ENCODE results near the gene PAPSS1.
"Not testable (repeated sequence)": the region's sequence is repeated elsewhere in the genome, so short reads cannot be mapped to it uniquely, and the experiment has no call there.

The PAPSS1 gene

DNA sequence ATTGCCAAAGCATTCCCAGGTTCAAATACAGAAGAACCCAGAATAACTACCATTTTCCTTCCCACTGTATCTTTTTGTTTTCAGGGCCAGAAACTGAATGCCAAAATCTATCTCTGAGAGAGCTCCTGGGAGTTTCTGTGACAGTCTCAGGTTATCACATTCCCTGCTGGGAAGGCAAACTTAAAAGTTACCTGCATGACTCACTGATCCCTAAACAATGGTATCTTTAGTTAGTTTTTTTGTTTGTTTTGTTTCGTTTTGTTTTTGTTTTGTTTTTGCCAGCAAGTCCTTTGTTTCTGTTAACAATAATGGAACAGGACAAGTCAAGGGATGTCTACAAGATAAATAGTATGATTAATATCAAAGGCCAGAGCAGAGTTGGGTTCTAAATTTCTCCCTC, 34.3 kb downstream of the PAPSS1 start:
- DNase-seq, result no peak

DNA sequence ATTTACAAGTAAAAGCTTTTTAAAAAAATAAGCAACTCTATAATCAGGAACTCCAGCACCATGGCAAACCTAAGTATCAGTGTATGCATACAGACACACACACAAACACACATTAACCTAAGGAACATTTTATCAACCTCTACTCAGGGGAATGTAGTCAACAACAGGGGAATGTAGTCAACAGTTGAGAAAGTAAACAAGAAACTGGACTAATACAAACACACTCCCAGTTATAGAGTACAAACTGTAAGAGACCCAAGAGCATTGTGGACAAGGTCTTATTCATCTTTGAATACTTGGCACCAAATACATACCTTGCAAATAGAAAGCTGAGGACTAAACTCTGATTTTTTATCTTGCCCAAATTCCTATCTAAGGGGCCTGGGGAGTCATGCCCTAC, 36.2 kb downstream of the PAPSS1 start:
- no peak for DNase-seq

DNA sequence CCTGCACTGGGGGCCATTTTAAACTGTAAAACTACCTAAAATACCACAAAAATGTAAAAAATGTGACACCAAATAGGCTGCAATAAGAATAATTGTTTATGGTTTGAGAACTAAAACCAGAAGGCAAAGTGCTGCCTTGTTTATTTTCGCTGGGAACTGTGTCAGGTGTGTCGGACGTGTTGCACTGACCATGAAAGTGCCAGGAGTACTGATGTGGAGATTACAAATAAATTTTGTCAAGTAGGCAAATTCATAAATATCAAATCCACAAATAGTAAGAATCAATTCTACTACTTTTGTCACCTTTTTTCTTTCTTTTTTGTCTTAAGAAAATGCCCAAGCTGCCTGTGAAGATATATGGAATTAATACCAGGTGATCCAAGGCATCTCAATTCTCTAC, 37.7 kb downstream of the PAPSS1 start:
- DNase-seq, result no peak

DNA sequence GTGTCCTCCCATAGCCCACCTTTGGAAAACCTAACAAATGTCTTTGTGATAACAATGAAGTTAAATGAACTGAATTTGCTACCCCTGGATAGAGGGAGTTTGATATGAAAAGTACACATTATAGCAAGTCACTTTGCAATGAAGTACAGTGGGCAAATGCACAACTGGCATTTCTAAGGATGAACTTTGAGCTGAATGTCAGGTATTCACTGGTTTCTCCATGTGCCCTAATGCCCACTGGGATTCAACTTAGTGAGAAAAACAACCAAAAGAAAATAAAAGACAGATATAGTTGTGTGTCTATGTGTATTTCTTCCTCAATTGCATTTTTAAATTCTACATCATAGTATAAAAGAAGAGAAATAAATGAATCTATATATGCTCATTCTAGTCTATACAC, 51.0 kb downstream of the PAPSS1 start:
- DNase-seq, result no peak

DNA sequence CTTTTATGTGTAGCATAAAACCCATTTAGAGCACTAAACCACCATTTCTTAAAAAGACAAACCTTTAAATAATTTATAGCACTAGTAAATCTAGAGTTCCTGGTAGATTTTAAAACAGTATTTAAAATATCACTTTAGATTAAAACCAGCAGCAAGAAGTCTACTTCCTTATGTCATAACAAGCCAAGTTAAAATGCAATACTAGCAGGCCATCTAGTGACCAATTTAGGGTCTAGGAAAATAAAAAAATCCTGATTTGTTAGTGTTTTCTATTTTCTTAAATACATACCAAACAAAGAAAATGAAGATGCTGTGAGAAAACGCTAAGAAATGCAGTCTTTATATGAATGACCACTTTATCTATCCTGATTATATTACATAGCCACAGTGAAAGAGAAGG, 53.9 kb downstream of the PAPSS1 start:
- DNase-seq, result no peak

DNA sequence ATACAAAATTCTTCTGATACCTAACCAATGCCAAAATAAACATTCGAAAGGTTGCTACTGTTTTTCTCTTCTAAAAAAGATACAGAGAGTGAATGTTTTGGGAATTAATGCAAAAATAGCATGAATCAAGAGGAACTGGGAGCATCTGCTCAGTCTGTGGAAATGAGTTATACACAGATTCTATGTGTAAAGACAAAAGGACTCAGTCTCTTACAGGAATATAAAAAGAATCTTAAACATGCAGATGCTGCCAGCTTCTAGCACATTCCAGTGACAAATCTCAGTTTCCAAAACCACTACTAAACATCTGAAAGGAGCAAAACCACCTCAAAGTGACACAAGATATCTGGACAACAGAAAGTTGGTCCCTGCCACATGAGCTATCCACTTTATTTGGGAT, 55.0 kb downstream of the PAPSS1 start:
- no peak for DNase-seq

DNA sequence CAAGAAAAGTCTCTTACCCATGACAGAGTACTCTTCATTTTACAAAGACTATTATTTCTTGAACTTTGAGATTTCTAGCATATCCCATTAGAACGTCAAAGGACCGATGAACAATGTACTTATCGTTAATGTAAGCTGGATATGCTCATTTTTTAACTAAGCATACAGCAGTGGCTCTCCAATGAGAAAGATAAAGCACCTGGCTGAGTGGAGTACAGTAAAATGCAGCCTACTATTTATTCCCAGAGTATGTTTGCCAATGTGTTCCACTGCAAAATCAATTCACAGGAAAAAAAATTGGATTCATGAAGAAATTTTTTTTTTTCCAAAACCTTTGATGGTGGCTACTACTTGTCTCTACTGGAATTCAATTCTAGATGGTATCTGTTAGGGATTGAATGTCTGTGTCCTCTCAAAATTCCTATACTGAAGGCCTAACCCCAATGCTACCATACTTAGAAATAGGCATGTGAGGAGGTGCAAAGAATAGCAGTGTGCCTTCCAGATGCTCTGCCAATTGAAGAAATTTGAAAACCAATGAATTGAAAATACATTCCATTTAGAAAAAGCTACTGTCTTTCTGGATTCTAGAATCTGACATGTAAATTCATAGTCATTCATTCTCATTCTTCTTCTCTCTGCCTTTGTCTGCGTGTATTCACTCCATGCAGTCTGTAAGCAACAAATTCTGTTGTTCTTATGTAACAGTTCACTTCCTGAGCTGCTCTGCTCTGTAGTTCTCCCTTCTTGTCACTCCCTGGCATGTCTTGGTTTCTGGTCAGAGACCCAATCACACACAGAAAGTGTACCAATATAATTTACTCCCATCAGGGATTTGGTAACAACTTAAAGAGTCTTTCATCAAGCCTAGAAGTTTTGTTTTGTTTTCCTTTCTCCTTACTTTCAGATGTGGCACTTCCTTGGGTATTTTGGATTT, 61.4 kb downstream of the PAPSS1 start:
- no peak for DNase-seq

DNA sequence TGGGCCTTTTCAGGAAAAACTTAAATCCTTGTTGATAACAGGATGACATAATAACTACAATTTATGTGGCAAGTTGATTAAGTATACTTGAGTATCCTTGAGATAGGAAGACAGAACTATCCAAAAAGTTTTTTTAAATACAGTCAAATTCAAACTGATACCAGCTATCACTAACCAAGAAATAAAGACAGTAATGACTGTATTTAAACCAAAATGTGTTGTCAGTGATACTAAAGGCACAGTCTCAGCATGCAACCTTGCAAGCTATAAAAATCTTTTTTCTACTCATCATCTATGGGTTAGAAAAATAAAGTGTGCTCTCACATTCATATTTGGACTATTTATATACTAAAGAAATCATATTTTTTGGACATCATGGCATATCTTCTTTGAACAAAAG, 64.7 kb downstream of the PAPSS1 start:
- no peak for DNase-seq

DNA sequence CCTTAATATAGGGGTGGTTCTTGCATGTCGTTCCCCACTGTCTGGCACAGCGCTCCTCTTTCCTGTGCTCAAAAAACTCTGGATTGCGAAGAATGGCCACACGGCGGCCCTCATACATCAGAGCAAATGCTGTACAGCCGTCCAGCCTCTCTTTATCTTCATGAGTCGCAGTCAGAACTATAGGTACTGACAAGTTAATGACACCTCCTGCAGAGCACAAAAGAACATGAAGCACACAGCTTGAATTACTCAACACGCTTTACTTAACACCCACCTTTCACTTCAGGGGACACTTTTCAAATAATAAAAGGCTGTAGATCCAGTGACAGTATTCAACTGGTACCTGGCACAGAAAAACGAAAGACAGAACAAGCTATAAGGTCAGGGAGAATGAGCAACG, 65.3 kb downstream of the PAPSS1 start:
- DNase-seq, result no peak

DNA sequence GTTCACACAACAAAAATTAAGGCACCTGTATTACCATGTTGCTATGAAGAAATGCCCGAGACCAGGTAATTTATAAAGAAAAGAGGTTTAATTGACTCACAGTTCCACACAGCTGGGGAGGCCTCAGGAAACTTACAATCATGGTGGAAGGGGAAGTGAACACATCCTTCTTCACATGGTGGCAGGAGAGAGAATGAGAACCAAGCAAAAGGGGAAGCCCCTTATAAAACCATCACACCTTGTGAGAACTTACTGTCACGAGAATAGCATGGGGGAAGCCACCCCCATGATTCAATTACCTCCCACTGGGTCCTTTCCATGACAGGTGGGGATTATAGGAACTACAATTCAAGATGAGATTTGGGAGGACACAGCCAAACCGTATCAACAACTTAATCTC, 68.6 kb downstream of the PAPSS1 start:
- not testable (repeated sequence) for DNase-seq

DNA sequence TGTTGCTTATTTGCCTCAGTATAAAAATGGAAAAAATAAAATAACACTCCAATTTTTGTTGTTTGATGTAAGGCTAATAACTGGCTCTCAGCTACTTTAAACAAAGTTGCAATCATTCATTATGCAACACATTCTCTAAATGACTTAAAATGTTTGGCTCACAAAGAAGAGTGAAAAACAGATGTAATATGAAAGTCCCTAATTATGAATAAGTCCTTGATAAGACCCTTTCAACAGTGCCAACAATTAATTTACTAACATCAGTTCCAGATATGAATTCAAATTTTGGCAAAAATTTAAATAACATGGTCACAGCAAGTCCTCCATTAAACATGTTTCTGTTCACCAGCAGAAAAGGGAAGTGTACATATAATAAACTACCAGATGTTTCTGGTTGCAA, 69.8 kb downstream of the PAPSS1 start:
- no peak for DNase-seq

DNA sequence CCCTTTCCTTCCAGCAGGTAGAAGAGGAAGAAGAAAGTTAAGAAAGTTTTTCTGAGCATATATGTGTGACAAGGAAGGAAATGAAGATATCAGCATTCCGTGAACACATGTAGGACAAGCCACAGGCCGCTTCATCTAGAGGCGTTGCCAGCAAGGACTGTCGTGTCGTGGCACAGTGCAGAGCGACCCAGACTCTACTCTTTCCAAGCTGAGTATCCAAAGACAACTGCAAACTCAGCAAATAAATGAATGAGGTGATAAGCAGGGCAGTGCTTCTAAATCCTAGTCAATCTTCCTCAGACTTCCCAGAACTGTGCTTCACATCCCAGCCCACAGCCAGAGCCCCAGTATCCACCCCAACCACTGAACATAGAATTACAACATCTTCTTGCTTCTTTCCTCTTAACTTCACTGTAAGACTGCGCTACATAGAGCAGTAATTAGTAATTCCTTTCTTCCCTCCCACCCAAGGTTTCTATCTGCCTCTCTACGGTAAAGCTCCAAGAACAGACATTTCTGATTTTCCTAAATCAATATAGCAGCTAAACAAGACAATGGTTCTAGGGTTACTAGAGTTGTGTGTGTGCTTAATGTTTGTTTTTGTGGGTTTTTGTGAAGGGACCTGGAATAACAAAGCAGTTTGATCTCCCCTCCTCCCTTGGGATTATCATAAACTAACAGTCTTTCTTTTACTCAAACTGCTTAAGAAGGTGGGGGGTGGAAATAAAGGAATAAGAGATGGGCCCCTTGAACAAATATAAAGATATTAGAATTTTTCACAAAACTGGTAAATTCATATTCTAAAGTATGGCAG, 71.6 kb downstream of the PAPSS1 start:
- no peak for DNase-seq

DNA sequence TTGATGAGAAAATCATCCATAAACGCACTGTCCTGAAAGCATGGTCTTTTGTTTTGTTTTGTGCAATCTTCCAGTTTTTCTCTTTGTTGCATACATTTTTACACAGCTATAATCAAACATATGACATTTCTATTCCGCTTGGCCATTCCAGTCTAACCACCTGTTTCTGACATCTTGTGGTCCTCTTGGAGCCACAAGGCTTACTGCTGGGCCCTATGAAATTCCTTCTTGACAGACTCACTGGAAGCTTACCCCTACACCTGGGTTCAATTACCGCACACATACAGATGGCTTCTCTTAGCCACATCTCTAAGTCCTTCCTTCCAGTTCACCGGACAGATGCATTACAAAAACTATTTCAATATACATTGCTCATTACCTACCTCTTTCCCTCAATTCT, 72.4 kb downstream of the PAPSS1 start:
- no peak for DNase-seq

DNA sequence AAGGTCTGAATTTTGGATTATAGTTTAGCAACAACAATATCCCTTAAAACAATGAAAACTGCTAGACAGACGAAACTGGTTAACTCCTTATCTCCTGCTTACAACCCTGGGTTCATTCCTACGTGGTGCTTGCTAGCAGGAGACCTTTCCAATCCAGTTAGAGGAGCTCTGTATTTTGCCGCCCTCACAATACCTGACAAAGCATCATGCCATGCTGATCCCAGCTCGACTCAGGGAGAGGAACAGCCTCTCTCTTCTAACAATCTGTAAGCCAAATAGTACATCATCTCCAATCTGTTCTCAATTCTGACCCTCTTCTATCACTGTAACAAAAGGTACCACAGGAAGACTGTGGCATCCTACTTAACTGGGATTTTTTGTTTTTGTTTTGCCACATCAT, 74.4 kb downstream of the PAPSS1 start:
- no peak for DNase-seq

DNA sequence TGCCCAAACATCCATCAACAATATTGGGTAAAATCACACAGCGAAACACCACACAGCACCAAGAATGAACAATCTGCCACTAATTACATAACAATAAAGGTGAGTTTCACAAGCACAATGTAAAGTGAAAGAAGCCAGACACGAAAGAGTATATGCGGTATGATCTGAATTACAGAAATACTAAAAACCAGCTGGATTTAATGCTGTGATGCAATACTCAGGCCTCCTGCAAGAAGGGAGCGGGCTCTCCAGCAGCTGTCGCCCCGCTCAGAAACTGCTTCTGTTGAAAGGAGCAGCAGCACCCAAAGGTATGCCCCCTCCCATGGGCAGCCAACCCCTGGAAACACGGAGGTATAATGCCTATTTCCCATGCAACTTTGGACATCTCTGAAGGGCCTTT, 77.0 kb downstream of the PAPSS1 start:
- DNase-seq, result no peak

DNA sequence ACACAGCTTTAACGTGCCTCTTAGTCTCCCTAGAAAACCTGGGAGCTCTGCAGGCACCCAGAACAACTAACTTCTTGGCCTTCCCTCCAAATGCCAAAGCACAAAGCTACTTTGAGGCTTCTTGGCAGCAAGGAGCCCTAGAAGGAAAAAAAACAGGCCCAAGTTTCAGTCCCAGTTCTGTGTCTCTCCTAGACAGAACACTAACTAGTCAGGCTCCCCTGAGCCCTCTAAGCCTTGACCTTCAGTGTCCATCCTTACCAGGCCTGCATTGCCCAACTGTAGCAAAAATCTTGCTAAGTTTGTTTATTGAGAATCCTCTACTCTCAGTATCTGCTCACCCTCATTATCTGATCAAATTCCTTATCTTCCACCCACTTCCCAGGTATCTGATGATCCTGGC, 79.2 kb downstream of the PAPSS1 start:
- no peak for DNase-seq

DNA sequence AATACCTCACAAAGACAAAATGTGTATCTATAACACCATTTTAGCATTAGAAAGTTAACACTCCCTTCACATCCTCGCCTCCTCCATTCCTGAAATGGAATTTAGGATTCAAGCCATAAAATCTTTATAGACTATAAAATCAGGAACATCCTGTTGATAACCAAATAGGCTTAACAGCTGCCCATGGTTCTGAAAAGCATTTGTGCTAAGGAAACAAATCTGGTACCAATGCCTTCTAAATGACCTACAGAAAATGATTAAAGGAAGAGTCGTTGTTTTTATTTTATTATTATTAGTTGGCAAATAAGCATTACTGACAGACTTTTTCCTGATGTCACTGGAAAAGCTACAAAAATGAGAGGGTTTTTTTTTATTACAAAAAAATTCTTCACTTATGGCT, 79.8 kb downstream of the PAPSS1 start:
- no peak for DNase-seq

DNA sequence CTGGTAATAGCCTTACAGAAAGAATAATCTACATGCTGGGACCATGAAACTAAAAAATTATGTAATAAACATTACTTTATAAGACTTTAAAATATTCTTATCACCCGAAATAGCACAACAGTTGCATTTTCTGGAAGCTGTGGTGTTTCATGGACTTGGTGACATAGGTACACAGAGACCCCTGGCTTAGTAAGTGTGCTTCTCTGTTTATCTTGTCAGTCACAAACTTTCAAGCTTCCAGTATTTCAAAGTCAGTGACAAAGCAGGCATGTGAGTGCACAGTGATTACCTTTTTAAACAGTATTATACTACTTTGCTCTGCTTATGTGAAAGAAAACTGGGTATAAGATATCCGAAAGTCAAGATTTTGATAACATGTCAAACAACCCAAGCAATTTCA, 84.3 kb downstream of the PAPSS1 start:
- DNase-seq, result no peak

DNA sequence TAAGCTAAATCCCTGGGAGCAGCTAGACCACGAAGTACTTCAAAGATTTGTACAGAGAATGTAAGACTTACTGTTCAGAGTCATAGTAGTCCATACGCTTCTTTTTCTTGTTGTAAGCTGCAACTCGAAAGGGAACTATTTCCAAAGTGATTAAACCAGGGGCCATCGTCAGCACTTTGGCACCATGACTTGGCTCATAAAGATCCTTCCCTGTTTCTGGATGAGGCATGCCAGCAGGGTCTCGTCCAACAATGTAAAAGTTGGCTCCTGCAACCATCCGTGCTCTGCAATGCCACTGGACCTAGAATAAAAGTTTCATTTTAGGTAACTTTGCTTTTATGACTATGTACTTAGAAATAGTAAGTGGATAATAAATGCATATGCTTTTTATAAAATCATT, 88.5 kb downstream of the PAPSS1 start:
- no peak for DNase-seq

DNA sequence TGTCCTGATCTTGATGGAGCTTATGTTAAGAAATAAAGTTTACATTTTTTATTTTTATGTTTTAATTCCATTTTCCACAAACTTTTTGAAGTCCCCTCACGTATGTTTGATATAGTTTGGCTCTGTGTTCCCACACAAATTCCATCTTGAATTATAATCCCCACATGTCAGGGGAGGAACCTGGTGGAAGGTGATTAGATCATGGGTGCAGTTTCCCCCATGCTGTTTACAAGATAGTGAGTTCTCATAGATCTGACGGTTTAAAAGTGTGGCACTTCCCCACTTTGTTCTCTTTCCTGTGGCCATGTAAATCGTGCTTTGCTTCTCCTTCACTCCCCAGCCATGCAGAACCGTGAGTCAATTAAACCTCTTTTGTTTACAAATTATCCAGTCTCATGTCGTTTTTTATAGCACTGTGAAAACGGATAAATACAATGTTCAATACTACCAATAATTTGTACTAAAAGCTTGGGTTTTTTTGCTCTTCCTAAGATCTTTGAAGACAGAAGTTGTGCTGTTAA, 89.8 kb downstream of the PAPSS1 start:
- no peak for DNase-seq

DNA sequence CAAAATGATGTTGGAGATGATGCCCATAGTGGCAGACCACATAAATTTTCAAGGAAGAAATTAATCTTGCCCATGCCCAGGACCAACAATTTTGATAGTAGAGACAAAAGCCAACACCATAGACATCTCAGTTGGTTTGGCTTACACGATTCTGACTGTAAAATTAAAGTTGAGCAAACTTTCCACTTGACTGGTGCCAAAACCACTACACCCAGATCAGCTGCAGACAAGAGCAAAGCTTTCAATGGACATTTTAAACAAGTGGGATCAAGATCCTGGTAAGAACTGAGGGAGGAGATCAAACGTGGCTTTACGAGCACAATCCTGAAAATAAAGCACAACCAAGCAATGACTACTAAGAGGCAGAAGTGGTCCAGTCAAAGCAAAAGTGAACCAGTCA, 90.7 kb downstream of the PAPSS1 start:
- DNase-seq, result no peak

DNA sequence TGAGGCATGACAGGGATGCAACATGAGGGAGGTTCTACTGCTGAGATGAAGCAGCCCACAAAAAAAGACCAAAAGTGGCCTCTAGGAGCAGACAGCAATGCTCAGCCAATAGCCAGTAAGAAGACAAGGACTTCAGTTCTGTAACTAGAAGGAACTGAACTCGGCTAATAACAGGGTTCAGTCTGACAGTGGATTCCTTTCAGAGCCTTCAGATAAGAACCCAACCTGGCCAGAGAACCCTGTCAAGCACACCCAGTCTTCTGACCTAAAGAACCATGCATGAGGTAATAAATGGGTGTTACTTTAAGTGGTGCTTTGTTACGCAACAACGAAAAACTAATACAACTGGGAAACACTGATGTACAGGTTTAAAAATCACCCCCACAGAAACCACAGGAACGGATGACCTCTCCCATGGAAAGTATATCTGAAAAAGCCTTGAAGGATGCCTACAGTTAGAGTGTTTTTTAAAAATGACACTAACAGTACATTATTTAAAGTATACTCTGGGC, 94.6 kb downstream of the PAPSS1 start:
- DNase-seq, result no peak

DNA sequence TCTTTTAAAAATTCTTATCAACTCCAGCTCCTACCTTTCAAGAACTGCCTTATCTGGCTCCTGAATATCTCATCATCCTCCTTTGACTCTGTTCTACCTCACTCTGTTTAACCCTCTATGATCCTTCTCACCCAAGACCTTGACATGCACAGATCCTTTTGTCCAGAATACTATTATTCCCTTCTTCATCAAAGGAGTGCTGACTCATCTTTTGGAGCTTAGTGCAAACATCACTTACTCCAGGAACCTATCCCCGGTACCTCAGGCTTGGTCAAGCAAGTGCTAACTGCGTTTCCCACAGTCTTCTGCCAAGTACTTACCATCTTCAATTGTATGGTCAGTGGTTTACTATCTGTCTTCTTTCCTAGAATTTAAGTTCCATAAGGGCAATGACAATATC, 96.0 kb downstream of the PAPSS1 start:
- DNase-seq, result no peak

DNA sequence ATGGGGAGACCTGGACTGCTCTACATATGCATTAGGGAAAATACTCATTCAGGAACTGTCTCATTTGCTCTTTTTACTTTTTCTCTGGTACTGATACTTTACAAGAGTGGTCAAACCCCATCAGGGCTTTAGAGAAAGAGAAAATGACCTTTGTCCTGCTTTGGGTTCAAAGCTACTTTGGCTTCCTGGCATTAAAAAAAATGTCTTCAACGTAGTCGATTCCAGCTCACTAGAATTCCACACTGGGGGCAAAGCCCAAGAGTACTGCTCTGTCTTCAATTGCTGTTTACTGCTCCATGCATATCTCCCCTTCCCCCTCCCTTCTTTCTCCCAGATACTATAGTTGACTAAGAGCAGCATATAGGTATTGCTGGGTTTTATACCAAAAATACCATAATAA, 98.0 kb downstream of the PAPSS1 start:
- no peak for DNase-seq

Data from DMS79 (cell line).